SKM-1 treated with dmso at 0.1 percent for 144 hours (cell line): ENCODE measurements around the gene ANKDD1A.
A peak's percentile ranks its signal among the peaks of the same experiment; 100 is the strongest.

ENCODE experiments used
- DNase-seq: peaks from one replicate; lab custom pipeline; 2025; ENCODE audit not compliant: unreplicated experiment; lab: John Stamatoyannopoulos, UW

The ANKDD1A gene

DNA sequence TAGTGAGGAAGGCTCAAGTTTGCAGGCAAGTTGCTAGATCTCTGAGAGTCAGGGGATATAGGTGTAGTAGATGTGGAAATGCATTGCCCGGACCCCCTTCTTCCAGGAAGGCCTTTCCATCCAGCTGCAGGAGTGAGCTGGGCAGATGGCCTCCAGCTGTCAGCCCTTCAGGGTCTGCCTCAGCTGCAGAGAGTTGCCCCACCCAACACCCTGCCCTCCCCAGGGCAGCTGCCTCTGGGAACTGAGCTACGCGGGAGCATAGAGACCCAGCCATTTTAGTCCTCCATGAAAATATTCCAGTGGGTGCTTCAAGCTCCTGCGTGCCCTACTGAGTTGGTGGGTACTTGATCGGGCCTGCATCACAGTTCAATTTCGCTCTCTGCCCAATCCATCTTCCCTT lies 48.5 kb downstream of the ANKDD1A start:
- DNase-seq = no peak

GRCh38 chr15:64961013-64961412 lies 49.3 kb downstream of the ANKDD1A start:
- DNase-seq = no peak

- DNase-seq = no peak
Measured at GRCh38 chr15:64969401-64969800, 57.7 kb downstream of the ANKDD1A start.

DNA sequence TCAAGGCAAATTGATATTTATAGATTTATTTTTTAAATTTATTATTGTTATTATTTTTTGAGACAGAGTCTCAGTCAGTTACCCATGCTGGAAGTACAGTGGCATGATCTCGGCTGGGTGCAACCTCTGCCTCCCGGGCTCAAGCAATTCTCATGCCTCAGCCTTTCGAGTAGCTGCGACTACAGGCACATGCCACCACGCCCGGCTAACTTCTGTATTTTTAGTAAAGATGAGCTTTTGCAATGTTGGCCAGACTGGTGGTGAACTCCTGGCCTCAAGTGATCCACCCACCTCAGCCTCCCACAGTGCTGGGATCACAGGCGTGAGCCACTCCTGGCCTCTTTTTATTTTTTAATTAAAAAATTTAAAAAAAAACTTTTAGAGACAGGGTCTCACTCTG lies 59.0 kb downstream of the ANKDD1A start:
- peak; percentile 56 for DNase-seq

DNA sequence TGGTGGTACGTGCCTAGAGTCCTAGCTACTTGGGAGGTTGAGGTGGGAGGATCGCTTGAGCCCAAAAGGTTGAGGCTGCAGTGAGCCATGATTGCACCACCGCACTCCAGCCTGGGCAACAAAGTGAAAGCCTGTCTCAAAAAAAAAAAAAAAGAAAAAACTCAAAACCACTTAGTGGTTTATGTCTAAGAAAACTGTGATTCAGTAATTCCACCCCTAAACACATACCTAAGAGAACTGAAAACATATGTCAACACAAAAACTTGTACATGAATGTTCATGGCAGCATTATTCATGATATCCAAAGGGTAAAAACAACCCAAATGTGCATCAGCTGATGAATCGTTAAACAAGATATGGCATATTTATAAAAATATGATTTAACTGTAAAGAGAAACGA lies 63.7 kb downstream of the ANKDD1A start:
- DNase-seq = no peak

DNA sequence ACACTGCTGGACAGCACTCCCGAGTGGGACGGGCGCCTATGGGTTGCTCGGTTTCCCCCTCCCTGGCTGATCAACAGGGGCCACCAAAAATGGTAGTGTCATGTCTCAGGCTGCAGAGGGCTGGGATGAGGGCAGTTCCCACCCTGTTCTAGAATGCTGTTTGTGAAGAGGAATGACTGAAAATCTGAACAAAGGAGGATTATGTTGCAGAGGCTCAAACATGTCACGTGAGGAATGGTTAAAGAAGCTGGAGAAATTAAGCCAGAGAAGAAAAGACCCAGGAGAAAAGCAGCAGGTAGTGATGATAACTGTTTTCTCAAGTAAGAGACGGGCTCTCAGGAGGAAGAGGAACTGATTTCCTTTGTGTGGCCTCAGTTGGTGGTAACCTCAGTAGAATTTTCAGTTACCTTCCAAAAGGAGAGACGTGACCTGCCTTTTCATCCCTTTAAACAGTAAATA lies 67.6 kb downstream of the ANKDD1A start:
- no peak for DNase-seq

GRCh38 chr15:64981812-64982431 lies 70.2 kb downstream of the ANKDD1A start:
- no peak for DNase-seq

DNA sequence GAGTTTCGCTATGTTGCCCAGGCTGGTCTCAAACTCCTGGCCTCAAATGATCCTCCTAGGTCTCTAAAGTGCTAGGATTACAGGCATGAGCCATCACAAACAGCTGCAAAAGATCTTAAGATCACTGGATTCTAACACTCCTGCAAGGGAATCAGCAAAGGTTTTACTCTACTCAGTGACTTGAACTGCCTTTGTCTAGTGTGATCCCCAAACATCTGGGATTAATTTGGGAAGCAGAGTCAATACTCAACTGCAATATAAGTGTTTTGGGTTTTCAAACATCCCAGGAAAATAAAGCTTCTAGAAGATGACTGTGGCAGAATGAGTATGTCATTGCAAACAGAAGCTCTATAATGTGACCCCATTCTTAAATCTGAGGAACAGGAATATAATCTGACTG lies 70.8 kb downstream of the ANKDD1A start:
- DNase-seq = no peak

GRCh38 chr15:64985366-64986033 lies 73.8 kb downstream of the ANKDD1A start:
- DNase-seq = peak; percentile 68

- no peak for DNase-seq
Measured at GRCh38 chr15:64987136-64987535, 75.4 kb downstream of the ANKDD1A start.

DNA sequence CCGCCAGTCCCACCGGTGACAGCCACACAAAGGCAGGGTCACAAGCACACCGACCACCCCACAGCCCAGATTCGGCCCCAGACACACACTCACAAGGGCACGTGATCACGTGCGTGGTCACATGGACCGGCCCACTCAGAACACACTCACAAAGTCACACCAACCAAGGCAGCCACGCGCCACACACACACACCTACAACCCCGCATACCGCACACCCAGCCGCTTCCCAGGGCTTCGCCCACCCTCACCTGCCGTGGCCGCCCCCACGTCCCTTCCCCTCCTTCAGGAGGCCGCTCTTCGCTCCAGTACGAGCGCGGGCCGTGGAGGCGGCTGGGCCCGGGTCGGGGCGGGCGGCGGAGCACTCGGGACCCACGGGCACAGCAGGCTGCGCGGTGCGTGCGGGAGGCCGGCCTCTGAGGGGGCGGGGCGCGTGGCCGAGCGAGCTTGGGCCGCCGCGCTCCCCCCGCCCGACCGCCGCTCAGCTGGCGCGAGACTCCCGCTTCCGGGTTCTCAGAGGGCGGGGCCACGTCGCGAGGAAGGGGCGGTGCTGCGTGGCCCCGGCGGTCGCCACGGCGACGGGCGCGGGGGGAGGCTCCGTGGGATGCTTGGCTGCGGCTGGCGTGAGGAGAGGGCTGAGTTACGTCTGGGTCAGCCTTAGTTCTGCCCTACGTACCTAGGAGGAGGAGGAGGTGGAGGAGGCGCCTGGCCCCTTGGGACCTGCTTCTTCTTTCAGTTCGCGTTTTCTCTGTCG lies 77.9 kb downstream of the ANKDD1A start, which contains the start of gene SPG21:
Gene SPG21, minus strand, starts transcription at position 499 of the 752 bp plus-strand sequence. CDS start 6,345 bp downstream, outside the sequence.
- DNase-seq = peak; percentile 95

GRCh38 chr15:64990168-64990470 lies 78.4 kb downstream of the ANKDD1A start:
- no peak for DNase-seq

GRCh38 chr15:64991536-64992135 lies 79.9 kb downstream of the ANKDD1A start:
- DNase-seq = no peak

DNA sequence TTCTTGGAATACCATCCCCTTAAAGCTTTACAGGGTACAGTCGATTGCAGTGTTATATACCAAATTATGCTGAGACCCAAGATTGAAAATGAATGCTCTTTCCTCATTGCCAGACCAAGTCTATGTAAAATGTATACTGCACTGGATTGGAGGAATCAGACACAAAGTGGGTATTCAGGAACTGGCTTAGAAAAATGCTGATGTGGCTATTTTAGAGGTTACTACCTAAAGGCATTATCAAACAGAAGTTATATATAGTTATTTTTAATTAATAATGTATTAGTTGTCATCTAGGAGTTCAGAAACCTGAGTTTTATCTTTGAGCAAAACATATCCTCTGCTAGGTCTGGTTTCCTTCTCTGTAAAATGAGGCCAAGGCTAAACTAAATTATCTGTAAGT lies 81.6 kb downstream of the ANKDD1A start:
- DNase-seq = no peak

- no peak for DNase-seq
Measured at GRCh38 chr15:64997066-64997465, 85.4 kb downstream of the ANKDD1A start.

GRCh38 chr15:64997745-64998375 lies 86.2 kb downstream of the ANKDD1A start:
- DNase-seq = no peak

DNA sequence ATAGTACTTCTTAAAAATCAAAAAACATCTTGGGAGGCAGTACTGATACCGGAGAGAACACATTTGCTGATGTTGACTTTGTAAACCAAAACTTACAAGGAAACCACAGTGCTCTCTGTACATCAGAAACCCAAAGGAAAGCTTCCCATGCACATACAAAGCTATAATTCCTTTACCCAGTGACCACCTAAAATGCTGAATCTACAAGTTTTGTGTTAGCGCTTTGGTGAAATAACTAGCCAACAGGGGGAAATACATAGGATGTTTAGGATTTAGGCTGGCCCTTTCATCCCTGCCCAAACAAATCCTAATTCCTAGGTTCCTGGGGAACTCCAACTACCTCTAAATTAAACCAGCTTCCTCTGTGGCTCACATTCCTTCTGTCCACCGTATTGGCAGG lies 93.3 kb downstream of the ANKDD1A start:
- DNase-seq = no peak

DNA sequence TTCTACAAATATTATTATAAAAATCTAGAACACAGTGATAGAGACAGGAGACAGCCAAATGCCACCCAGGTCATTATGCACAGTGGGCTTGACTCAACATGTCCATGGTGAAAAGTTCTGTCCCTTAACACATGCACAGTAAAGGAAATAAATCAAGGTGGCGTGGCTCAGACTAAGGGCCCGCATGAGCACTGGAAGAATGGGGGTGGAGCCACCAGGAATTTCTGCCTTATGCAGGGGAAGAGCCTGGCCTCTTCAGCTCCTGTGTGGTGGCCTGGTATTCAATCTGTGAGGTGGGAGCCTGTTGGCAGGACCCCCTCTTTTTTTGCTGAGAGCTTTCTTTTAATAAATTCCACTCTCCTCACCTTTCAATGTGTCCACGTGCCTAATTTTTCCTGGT lies 95.2 kb downstream of the ANKDD1A start:
- no peak for DNase-seq
